ENCODE results near the gene KIAA0232. TPM values are rescaled to one million over a fixed set of nuclear protein-coding genes. Genes with fewer than 3 reads are reported as not detected.

The KIAA0232 gene
- total RNA-seq, 6 experiments from 2014 or later, result 12.0 to 23.8 (median 16.5) TPM

DNA sequence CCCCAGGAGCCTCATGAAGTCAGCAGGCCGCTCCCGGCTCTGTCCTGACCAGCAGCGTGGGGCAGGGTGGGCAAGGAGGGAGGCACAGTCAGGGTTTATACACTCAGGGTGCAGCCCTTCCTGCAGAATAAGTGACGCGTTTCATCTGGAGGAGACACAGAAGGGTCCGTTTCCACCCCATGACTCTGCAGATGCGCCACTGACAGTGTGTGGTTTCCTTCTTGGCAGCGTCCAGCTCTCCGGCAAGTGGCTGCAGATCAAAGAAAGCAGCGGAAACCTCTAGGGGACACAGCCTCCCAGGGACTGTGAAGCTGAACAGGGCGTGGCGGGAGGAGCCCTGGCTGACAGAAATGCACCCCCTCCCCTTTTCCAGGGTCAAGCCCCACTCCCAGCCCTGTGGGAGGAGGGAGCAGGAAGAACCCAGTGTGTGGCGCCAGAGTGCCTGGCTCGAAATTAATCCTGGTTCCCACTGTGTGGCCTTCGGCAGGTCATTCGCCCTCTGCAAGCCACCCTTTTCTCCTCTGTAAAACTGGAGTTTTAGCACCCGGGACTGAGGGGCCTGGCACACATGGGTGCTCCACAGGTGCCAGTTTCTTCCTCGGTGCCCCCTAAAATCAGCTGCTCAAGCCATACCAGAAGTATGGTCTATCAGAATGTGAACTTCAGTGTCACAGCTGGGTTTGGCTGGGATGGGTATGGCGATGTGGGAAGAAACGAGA lies 109.8 kb downstream of the KIAA0232 start:
- Histone ChIP-seq H3K4me3 (peak overlapping the region in 2 of 3 donors; percentile 12 to 25), H3K27me3 (no peaks in the 10 kb centered on the region), H3K36me3 (no peaks in the 10 kb centered on the region), H3K27ac (peak overlapping the region; percentile 10 to 87 (median 86)), H3K4me1 (peaks cover 2 to 39% (median 18%) of the 10 kb centered on the region in 4 donors), H3K9me3 (no peaks in the 10 kb centered on the region)
- TF ChIP-seq, protein P1, sequence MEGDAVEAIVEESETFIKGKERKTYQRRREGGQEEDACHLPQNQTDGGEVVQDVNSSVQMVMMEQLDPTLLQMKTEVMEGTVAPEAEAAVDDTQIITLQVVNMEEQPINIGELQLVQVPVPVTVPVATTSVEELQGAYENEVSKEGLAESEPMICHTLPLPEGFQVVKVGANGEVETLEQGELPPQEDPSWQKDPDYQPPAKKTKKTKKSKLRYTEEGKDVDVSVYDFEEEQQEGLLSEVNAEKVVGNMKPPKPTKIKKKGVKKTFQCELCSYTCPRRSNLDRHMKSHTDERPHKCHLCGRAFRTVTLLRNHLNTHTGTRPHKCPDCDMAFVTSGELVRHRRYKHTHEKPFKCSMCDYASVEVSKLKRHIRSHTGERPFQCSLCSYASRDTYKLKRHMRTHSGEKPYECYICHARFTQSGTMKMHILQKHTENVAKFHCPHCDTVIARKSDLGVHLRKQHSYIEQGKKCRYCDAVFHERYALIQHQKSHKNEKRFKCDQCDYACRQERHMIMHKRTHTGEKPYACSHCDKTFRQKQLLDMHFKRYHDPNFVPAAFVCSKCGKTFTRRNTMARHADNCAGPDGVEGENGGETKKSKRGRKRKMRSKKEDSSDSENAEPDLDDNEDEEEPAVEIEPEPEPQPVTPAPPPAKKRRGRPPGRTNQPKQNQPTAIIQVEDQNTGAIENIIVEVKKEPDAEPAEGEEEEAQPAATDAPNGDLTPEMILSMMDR (IDR thresholded peaks at IDR 0.05), result peak; percentile 33 to 54 (median 44)
- TF ChIP-seq POLR2A (IDR thresholded peaks at IDR 0.05), result peak; percentile 55
- DNase-seq, result peak; percentile 63 to 88 (median 78)
- ATAC-seq, result peak; percentile 68 to 80 (median 70)
- WGBS (ENCODE audit: insufficient coverage, low coverage, low lambda C conversion rate, missing lambda C conversion rate), result 21% methylated on average over 9 of the region's 20 CpGs
- intact Hi-C loops (cut with DNase I), result no loop called here

DNA sequence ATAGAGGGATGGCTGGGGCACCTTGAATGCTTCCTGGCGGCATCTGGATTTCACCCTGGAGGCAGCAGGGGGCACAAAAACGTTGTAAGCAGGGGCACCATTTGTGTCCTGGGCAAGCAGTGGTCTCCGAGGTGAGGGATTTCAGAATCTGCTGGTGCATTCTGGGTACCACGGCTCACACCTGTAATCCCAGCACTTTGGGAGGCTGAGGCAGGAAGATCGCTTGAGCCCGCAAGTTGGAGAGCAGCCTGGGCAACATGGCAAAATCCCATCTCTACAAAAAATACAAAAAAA lies 110.3 kb downstream of the KIAA0232 start:
- ATAC-seq, result no peak
- H3K27me3 ChIP-seq, result no peaks in the 10 kb centered on the region
- WGBS (ENCODE audit: insufficient coverage, low coverage, low lambda C conversion rate, missing lambda C conversion rate), result 24% methylated on average over 4 of the region's 6 CpGs
- no peak for TF ChIP-seq POLR2A (IDR thresholded peaks at IDR 0.05)
- TF ChIP-seq, protein P1 (IDR thresholded peaks at IDR 0.05), result no peak
- intact Hi-C loops (cut with DNase I), result no loop called here
- no peaks in the 10 kb centered on the region for H3K9me3 ChIP-seq
- peaks cover 2 to 39% (median 18%) of the 10 kb centered on the region in 4 donors for H3K4me1 ChIP-seq
- DNase-seq, result no peak
- H3K4me3 ChIP-seq, result peak overlapping the region in 1 of 3 donors; percentile 25
- H3K36me3 ChIP-seq, result no peaks in the 10 kb centered on the region
- peak overlapping the region; percentile 10 to 87 (median 86) for H3K27ac ChIP-seq

DNA sequence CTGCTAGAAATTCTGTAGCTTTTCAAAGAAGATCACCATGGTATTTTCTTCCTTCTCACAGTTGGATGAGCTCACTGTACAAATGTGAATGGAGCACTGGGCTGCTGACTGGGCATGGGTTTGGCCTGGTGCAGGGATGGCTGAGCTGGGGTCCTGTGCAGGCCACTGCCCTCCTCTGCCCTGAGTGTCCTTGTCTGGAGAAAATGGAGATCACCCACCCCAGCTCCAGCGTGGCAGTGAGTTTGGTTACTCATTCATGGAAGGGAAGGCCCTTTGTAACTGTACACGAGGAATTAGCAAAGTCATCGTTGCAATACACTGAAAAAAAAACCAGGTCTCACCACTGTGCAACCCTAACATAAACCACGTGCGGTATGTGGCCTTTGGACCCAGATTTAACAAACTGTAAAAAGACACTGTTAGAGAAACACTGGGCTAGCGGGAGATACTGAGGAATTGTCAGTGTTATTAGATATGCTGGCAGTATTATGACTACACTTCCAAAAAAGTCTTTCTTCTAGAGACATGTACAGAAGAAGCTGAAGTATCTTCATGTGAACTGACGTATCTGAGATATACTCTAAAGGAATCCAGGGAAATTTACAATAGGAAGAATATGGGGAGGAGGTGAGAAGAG lies 111.0 kb downstream of the KIAA0232 start:
- peak overlapping the region in 1 of 3 donors; percentile 25 for H3K4me3 ChIP-seq
- no peaks in the 10 kb centered on the region for H3K27me3 ChIP-seq
- 11% methylated on average over 7 of the region's 7 CpGs for WGBS (ENCODE audit: insufficient coverage, low coverage, low lambda C conversion rate, missing lambda C conversion rate)
- intact Hi-C loops (cut with DNase I), result no loop called here
- H3K9me3 ChIP-seq, result no peaks in the 10 kb centered on the region
- ATAC-seq (peak; percentile 66 to 76 (median 74)), DNase-seq (peak; percentile 64 to 90 (median 81))
- no peaks in the 10 kb centered on the region for H3K36me3 ChIP-seq
- H3K27ac ChIP-seq, result peak overlapping the region; percentile 10 to 87 (median 86)
- peaks cover 0 to 39% (median 18%) of the 10 kb centered on the region in 4 donors for H3K4me1 ChIP-seq
- TF ChIP-seq, protein P1 (IDR thresholded peaks at IDR 0.05), result no peak
- peak; percentile 63 for TF ChIP-seq POLR2A (IDR thresholded peaks at IDR 0.05)

DNA sequence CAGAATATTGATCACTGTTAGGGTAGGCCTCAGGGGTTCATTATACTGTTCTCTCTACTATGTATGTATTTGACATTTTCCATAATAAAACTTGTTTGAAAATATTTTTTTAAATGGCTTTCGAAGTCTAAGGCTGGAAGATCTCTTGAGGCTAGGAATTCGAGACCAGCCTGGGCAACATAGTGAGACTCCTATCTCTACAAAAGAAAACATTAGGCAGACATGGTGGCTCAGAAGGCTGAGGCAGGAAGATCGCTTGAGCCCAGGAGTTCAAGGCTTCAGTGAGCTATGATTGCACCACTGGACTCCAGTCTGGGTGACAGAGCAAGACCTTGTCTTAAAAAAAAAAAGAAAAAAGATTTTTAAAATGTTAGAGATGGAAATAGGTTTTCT lies 111.6 kb downstream of the KIAA0232 start:
- H3K4me3 ChIP-seq, result no peak overlapping the region
- H3K36me3 ChIP-seq, result no peaks in the 10 kb centered on the region
- DNase-seq, result no peak
- WGBS (ENCODE audit: insufficient coverage, low coverage, low lambda C conversion rate, missing lambda C conversion rate), result 63% methylated on average over 3 of the region's 3 CpGs
- H3K4me1 ChIP-seq, result peaks cover 0 to 43% (median 18%) of the 10 kb centered on the region in 4 donors
- intact Hi-C loops (cut with DNase I), result no loop called here
- H3K9me3 ChIP-seq, result no peaks in the 10 kb centered on the region
- no peaks in the 10 kb centered on the region for H3K27me3 ChIP-seq
- H3K27ac ChIP-seq, result peak overlapping the region; percentile 10 to 87 (median 53)
- ATAC-seq, result no peak
- no peak for TF ChIP-seq POLR2A (IDR thresholded peaks at IDR 0.05)
- TF ChIP-seq, protein P1 (IDR thresholded peaks at IDR 0.05), result no peak

Measured in right lobe of liver (tissue), 6 donors.